GM12878 (cell line): ENCODE measurements around the gene KMT2E. TPM values are rescaled to one million over a fixed set of nuclear protein-coding genes. Genes with fewer than 3 reads are reported as not detected.
"Not testable (repeated sequence)": the region's sequence is repeated elsewhere in the genome, so short reads cannot be mapped to it uniquely, and the experiment has no call there.

ENCODE experiments used
- ATAC-seq: fragments of 200-7000 bp; cut with Tn5 transposase; 3 replicates; pipeline ENCODE4 v1.9.1; 2020; ENCODE audit warnings: mild to moderate bottlenecking, moderate library complexity
- BruUV-seq: library from RNA; stranded (reverse); fragments of 400-500 nt; replicated peaks from 2 replicates; lab custom pipeline; 2021; lab: Mats Ljungman, UMichigan
- CTCF ChIA-PET: fragments of 300-600 bp; sonication (Branson Sonifier 250); formaldehyde crosslinking; extraction: SDS; loops from one replicate; lab custom pipeline; 2021; ENCODE audit warnings: inconsistent platforms; lab: Yijun Ruan, JAX
- POLR2A ChIA-PET: fragments of 350-600 bp; formaldehyde crosslinking; extraction: SDS; loops from one replicate; lab custom pipeline; 2021; ENCODE audit warnings: inconsistent platforms; lab: Charles Lee
- RAD21 ChIA-PET: fragments of 300-600 bp; sonication (Branson Sonifier 250); formaldehyde crosslinking; loops from one replicate; lab custom pipeline; 2023; ENCODE audit warnings: antibody characterized with exemption; ENCODE audit not compliant: unreplicated experiment; lab: Charles Lee
- SMC1A ChIA-PET: fragments of 300-600 bp; sonication (Branson Sonifier 250); formaldehyde crosslinking; loops from one replicate; lab custom pipeline; 2023; ENCODE audit not compliant: unreplicated experiment, uncharacterized antibody; lab: Charles Lee
- DNase-seq: peaks from one replicate; pipeline ENCODE4 v3.0.0-alpha.2; 2011; ENCODE audit warnings: low read depth, low spot score
- FAIRE-seq: peaks from 3 replicates; lab custom pipeline; 2011; peaks lifted over from hg19 to GRCh38; lab: Jason Lieb, UNC
- H2AFZ ChIP-seq: 2 replicates; pipeline ENCODE4 v1.6.0; 2011; ENCODE audit warnings: low read depth, low read length, control low read depth; ENCODE audit not compliant: control insufficient read depth
- H3K27ac ChIP-seq: 2 replicates; pipeline ENCODE4 v1.5.1; 2011; ENCODE audit warnings: control low read depth; ENCODE audit not compliant: control insufficient read depth, insufficient read depth
- H3K27me3 ChIP-seq, 2 experiments: replicated peaks in 1 of 2; 2 replicates each; pipeline versions ENCODE4 v1.6.0 to v1.6.1; 2011; ENCODE audit warnings: low read length in 1 of 2; ENCODE audit not compliant: control insufficient read depth in 2 of 2, insufficient read depth in 2 of 2
- H3K36me3 ChIP-seq, 2 experiments: 2 replicates each; pipeline ENCODE4 v1.5.1; 2011; ENCODE audit warnings: low read length in 1 of 2; ENCODE audit not compliant: control insufficient read depth in 2 of 2, insufficient read depth in 2 of 2
- H3K4me1 ChIP-seq: 2 replicates; pipeline ENCODE4 v1.6.1; 2011; ENCODE audit warnings: mild to moderate bottlenecking, low read length, moderate library complexity, mixed read lengths; ENCODE audit not compliant: control insufficient read depth, insufficient read depth
- H3K4me2 ChIP-seq: 2 replicates; pipeline ENCODE4 v1.6.0; 2011; ENCODE audit warnings: control low read depth; ENCODE audit not compliant: control insufficient read depth, insufficient read depth
- H3K4me3 ChIP-seq: fragments of 200-600 bp; sonication (generic); 2 replicates; pipeline ENCODE4 v1.5.1; 2016
- H3K79me2 ChIP-seq: 2 replicates; pipeline ENCODE4 v1.6.0; 2011; ENCODE audit warnings: low read length; ENCODE audit not compliant: control insufficient read depth, insufficient read depth
- H3K9ac ChIP-seq: 2 replicates; pipeline ENCODE4 v1.8.0; 2011; ENCODE audit warnings: low read length, control low read depth, mixed read lengths; ENCODE audit not compliant: control insufficient read depth, insufficient read depth
- H3K9me3 ChIP-seq: replicated peaks from 3 replicates; pipeline ENCODE4 v1.5.1; 2011; ENCODE audit warnings: mild to moderate bottlenecking, low read length; ENCODE audit not compliant: control insufficient read depth, insufficient read depth
- H4K20me1 ChIP-seq: 2 replicates; pipeline ENCODE4 v1.6.0; 2011; ENCODE audit not compliant: control insufficient read depth, insufficient read depth
- CHD1 ChIP-seq: IDR thresholded peaks from 2 replicates; pipeline ENCODE4 v1.6.1; 2012; ENCODE audit warnings: low read depth, low read length, improper control_type of control experiment
- EGR1 ChIP-seq, 2 experiments: IDR thresholded peaks; 1 replicate in 1 of 2; 2 replicates in 1 of 2; pipeline ENCODE4 v1.6.1; 2011 to 2012; ENCODE audit warnings: low read depth in 2 of 2, low read length in 2 of 2, borderline replicate concordance in 1 of 2, mild to moderate bottlenecking in 1 of 2, moderate library complexity in 1 of 2
- PAX8 ChIP-seq: fragments of 450-650 bp; IDR thresholded peaks from 2 replicates; pipeline ENCODE4 v1.6.1; 2017; ENCODE audit warnings: mild to moderate bottlenecking, moderate library complexity
- PBX3 ChIP-seq: IDR thresholded peaks from 2 replicates; pipeline ENCODE4 v1.6.1; 2011; ENCODE audit warnings: mild to moderate bottlenecking, low read depth, low read length, moderate library complexity; ENCODE audit not compliant: insufficient replicate concordance
- POLR2AphosphoS2 ChIP-seq: IDR thresholded peaks from 2 replicates; pipeline ENCODE4 v1.6.1; 2011; ENCODE audit warnings: low read depth, mild to moderate bottlenecking, low read length, improper control_type of control experiment, moderate library complexity
- RAD51 ChIP-seq: fragments of 450-650 bp; IDR thresholded peaks from 2 replicates; pipeline ENCODE4 v1.6.1; 2016; ENCODE audit warnings: moderate library complexity, mild to moderate bottlenecking, inconsistent platforms
- YY1 ChIP-seq: IDR thresholded peaks from 2 replicates; pipeline ENCODE4 v1.6.1; 2011; ENCODE audit warnings: low read depth, mild to moderate bottlenecking, low read length
- ZBTB11 ChIP-seq: fragments of 450-650 bp; formaldehyde crosslinking; IDR thresholded peaks from 2 replicates; pipeline ENCODE4 v1.5.0; 2022; ENCODE audit warnings: mild to moderate bottlenecking, missing genetic modification characterization
- WGBS: methylation state at CpG from one replicate; pipeline ENCODE4 v1.1.6; 2016; ENCODE audit warnings: low lambda C conversion rate; ENCODE audit not compliant: insufficient replicate concordance, insufficient coverage; ENCODE audit errors: missing lambda C conversion rate; 5-methylcytosine and 5-hydroxymethylcytosine counted together
- in situ Hi-C: fragments of 300-500 bp; cut with MboI; formaldehyde crosslinking; loops from 9 replicates; pipeline ENCODE4 v1.14.3; 2018; ENCODE audit warnings: mixed read lengths
- intact Hi-C: fragments of 100-400 bp; cut with micrococcal nuclease; formaldehyde crosslinking; loops from one replicate; pipeline ENCODE4 v1.14.2; 2022; ENCODE audit not compliant: unreplicated experiment
- polyA plus RNA-seq, 11 experiments: library from polyadenylated mRNA; depleted of rRNA in 4 of 11; unstranded in 6 of 11; stranded (reverse) in 5 of 11; fragments of >200 nt; fragmentation: Nextera tagmentation in 4 of 11; fragmentation: Illumina TruSeq in 1 of 11; extraction: Ambion mirVana in 4 of 11; extraction: Trizol in 1 of 11; gene quantifications; 1 replicate in 1 of 11; 2 replicates in 10 of 11; pipeline versions ENCODE4 v1.2.1 to v1.2.3, GENCODE V29; 2011 to 2016; ENCODE audit warnings: inconsistent platforms in 2 of 11, missing spikeins in 2 of 11, low read depth in 1 of 11
- total RNA-seq, 4 experiments: library from RNA; depleted of rRNA in 3 of 4; stranded (reverse); fragments of >200 nt in 3 of 4; fragmentation: Illumina TruSeq in 1 of 4; extraction: Trizol in 1 of 4; gene quantifications; 2 replicates each; pipeline versions ENCODE4 v1.2.1 to v1.2.3, GENCODE V29; 2013 to 2021

KMT2E gene
- total and polyA plus RNA-seq, 10 of the 15 experiments (the other 5 are each of a cell fraction or from before 2014, with no cell fraction given) = 13.2 to 68.1 (median 34.1) TPM

- ATAC-seq = no peak
- in situ Hi-C loops = no loop called here
- ChIA-PET SMC1A (interaction anchor here (1.5 to 6.4 kb wide), 3 partner anchors 12 to 283 kb away, joined by 3 to 36 read pairs (median 22); no protein-coding TSS in a partner anchor), CTCF (interaction anchor here (0.6 kb wide), 1 partner anchor 167 kb away, joined by 4 read pairs; no protein-coding TSS in a partner anchor), POLR2A (no interaction called here), RAD21 (no interaction called here)
- TF ChIP-seq POLR2AphosphoS2 (no peak), YY1 (no peak), CHD1 (no peak), PBX3 (no peak), RAD51 (no peak), EGR1 (IDR thresholded peaks at IDR 0.05; ENCODE audit: borderline replicate concordance in 1 of 2, low read depth in 2 of 2, low read length in 2 of 2) (no peak), ZBTB11 (CRISPR knock-in tag) (no peak), PAX8 (no peak)
- no peaks in the 10 kb centered on the region for H3K27me3 ChIP-seq
- no TSS peak for BruUV-seq
- WGBS = 100% methylated on average over 1 of the region's 1 CpG
- no peak overlapping the region for H3K27ac ChIP-seq
- peaks cover 38% of the 10 kb centered on the region for H3K79me2 ChIP-seq
- H3K4me1 ChIP-seq = no peaks in the 10 kb centered on the region
- no peak overlapping the region for H3K9ac ChIP-seq
- no peak for FAIRE-seq
- no peaks in the 10 kb centered on the region; the same call in 1 of the 2 replicates for H4K20me1 ChIP-seq
- no peak overlapping the region for H3K4me3 ChIP-seq
- H3K4me2 ChIP-seq = no peak overlapping the region
- no peak overlapping the region for H2AFZ ChIP-seq
- H3K36me3 ChIP-seq = peaks cover 2 to 24% of the 10 kb centered on the region in 2 experiments
- intact Hi-C loops = no loop called here
- H3K9me3 ChIP-seq = no peaks in the 10 kb centered on the region; the same call in 2 of the 3 replicates
- no peak for DNase-seq
These were observed 36.5 kb downstream of the KMT2E start for GRCh38 chr7:105050493-105050892.

- H3K4me3 ChIP-seq, H3K27me3 ChIP-seq, intact Hi-C loops, ATAC-seq, POLR2A ChIA-PET, RAD21 ChIA-PET, BruUV-seq, H3K27ac ChIP-seq, H3K9me3 ChIP-seq, H4K20me1 ChIP-seq, H3K4me2 ChIP-seq, H3K9ac ChIP-seq, FAIRE-seq, H3K4me1 ChIP-seq, DNase-seq, in situ Hi-C loops, H2AFZ ChIP-seq: not testable (repeated sequence)
- SMC1A ChIA-PET = interaction anchor here (1.4 to 6.4 kb wide), 5 partner anchors 9 to 69 kb away, joined by 4 to 36 read pairs (median 13); no protein-coding TSS in a partner anchor
- Histone ChIP-seq H3K79me2 (peaks cover 38% of the 10 kb centered on the region), H3K36me3 (peaks cover 2 to 20% of the 10 kb centered on the region in 2 experiments)
- CTCF ChIA-PET = interaction anchor here (2.0 kb wide), 1 partner anchor 70 kb away, joined by 11 read pairs; no protein-coding TSS in a partner anchor
- 94% methylated on average over 7 of the region's 7 CpGs for WGBS
These were observed 36.9 kb downstream of the KMT2E start for GRCh38 chr7:105050899-105051298.
